SK-N-MC (cell line): ENCODE measurements around the gene ACO1.

Experiments
- EZH2 ChIP-seq: fragments of 200-600 bp; sonication (generic); IDR thresholded peaks from one replicate; pipeline ENCODE4 v1.6.1; 2017; ENCODE audit warnings: antibody characterized with exemption
- FOXP2 ChIP-seq: optimal IDR thresholded peaks from 2 replicates; pipeline ENCODE3; 2011; ENCODE audit warnings: mild to moderate bottlenecking, moderate library complexity; ENCODE audit not compliant: insufficient read depth; ENCODE audit errors: extremely low read length, control extremely low read depth
- POLR2AphosphoS5 ChIP-seq: IDR thresholded peaks from 2 replicates; pipeline ENCODE4 v1.6.1; 2012; ENCODE audit warnings: mild to moderate bottlenecking, low read depth, low read length, borderline replicate concordance

DNA sequence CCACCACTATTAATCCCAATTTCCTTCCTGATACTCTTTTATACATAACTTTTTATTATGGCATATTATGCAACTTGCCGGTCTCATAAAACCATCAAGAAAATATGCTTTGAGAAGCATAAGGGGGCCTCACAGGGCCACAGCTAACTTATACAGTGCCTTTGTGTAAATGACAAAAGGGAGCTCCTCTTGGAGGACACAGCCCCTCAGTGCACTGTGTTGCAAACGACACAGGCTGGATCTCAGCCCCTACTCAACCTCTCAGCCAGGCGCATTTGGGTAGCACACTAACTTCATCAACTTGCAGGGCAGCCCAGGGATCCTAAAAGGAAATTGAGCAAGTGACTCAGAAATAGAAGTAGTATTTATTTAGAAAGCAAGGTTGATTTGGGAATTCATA is 106.2 kb downstream of the ACO1 start:
- TF ChIP-seq EZH2 (no peak), POLR2AphosphoS5 (peak; percentile 28; the same call in 1 of the 2 replicates), FOXP2 (no peak)
